HepG2 (cell line): ENCODE measurements around the gene TMEM219. TPM values are rescaled to one million over a fixed set of nuclear protein-coding genes. Genes with fewer than 3 reads are reported as not detected.

Experiments
- ATAC-seq: fragments of 200-7000 bp; cut with Tn5 transposase; 3 replicates; pipeline ENCODE4 v1.9.1; 2020; ENCODE audit warnings: mild to moderate bottlenecking, moderate library complexity
- BruUV-seq: library from RNA; stranded (reverse); fragments of 400-500 nt; replicated peaks from 2 replicates; lab custom pipeline; 2021; lab: Mats Ljungman, UMichigan
- CTCF ChIA-PET: fragments of 300-600 bp; formaldehyde crosslinking; extraction: SDS; loops from one replicate; lab custom pipeline; 2021; ENCODE audit warnings: low total read pairs, inconsistent platforms, low intra/inter-chr PET ratio; lab: Yijun Ruan, JAX
- POLR2A ChIA-PET: fragments of 350-600 bp; sonication (Branson Sonifier 250); formaldehyde crosslinking; loops from one replicate; lab custom pipeline; 2020; ENCODE audit warnings: antibody characterized with exemption, inconsistent platforms; lab: Yijun Ruan, JAX
- DNase-seq: peaks from one replicate; pipeline ENCODE4 v3.0.0-alpha.2; 2015; ENCODE audit warnings: low spot score
- FAIRE-seq: peaks from 3 replicates; lab custom pipeline; 2011; peaks lifted over from hg19 to GRCh38; lab: Jason Lieb, UNC
- H2AFZ ChIP-seq: one replicate; pipeline ENCODE4 v1.6.1; 2011; ENCODE audit warnings: low read length, inconsistent platforms
- H3K27ac ChIP-seq: fragments of 300-600 bp; 3 replicates; pipeline ENCODE4 v1.8.0; 2011; ENCODE audit warnings: mixed run types, mild to moderate bottlenecking, mixed read lengths, low read length, inconsistent platforms; ENCODE audit not compliant: insufficient read depth; ENCODE audit errors: extremely low read length
- H3K27me3 ChIP-seq, 2 experiments: fragments of 200-600 bp in 1 of 2; 2 replicates in 1 of 2; 3 replicates in 1 of 2; pipeline versions ENCODE4 v1.6.0 to v1.8.0; 2011; ENCODE audit warnings: low read length in 2 of 2, mild to moderate bottlenecking in 2 of 2, moderate library complexity in 2 of 2, inconsistent platforms in 1 of 2; ENCODE audit not compliant: insufficient read depth in 2 of 2, control insufficient read depth in 1 of 2
- H3K36me3 ChIP-seq, 2 experiments: fragments of 200-600 bp in 1 of 2; replicated peaks in 1 of 2; 2 replicates in 1 of 2; 3 replicates in 1 of 2; pipeline versions ENCODE4 v1.5.1 to v1.8.0; 2011; ENCODE audit warnings: low read length in 2 of 2, inconsistent platforms in 1 of 2; ENCODE audit not compliant: insufficient read depth in 2 of 2, control insufficient read depth in 1 of 2
- H3K4me1 ChIP-seq: 2 replicates; pipeline ENCODE4 v1.5.1; 2012; ENCODE audit warnings: low read length, inconsistent platforms; ENCODE audit not compliant: insufficient read depth
- H3K4me2 ChIP-seq: 2 replicates; pipeline ENCODE4 v1.6.0; 2011; ENCODE audit warnings: low read depth, low read length, inconsistent platforms
- H3K4me3 ChIP-seq, 3 experiments: fragments of 200-600 bp in 1 of 3; sonication (generic), shearing (Covaris generic) in 1 of 3; replicated peaks in 1 of 3; 2 replicates each; pipeline ENCODE4 v1.5.1; 2011 to 2016; ENCODE audit warnings: low read length in 3 of 3, inconsistent platforms in 2 of 3, low read depth in 2 of 3, mild to moderate bottlenecking in 2 of 3, control low read depth in 1 of 3, mixed read lengths in 1 of 3; ENCODE audit not compliant: insufficient read depth in 1 of 3
- H3K79me2 ChIP-seq: one replicate; pipeline ENCODE4 v1.6.1; 2011; ENCODE audit warnings: low read length, inconsistent platforms; ENCODE audit not compliant: insufficient read depth
- H3K9ac ChIP-seq: 2 replicates; pipeline ENCODE4 v1.6.0; 2011; ENCODE audit warnings: mild to moderate bottlenecking, low read depth, low read length, inconsistent platforms; ENCODE audit not compliant: insufficient read depth
- H3K9me3 ChIP-seq: 2 replicates; pipeline ENCODE4 v1.5.1; 2012; ENCODE audit warnings: mild to moderate bottlenecking, low read length
- H4K20me1 ChIP-seq: 2 replicates; pipeline ENCODE4 v1.6.0; 2011; ENCODE audit warnings: inconsistent platforms, mild to moderate bottlenecking, low read length, moderate library complexity; ENCODE audit not compliant: insufficient read depth
- AGO1 ChIP-seq: fragments of 200-400 bp; formaldehyde crosslinking; IDR thresholded peaks from 2 replicates; pipeline ENCODE4 v1.6.1; 2017; ENCODE audit warnings: mild to moderate bottlenecking, low read depth, low read length, moderate library complexity; ENCODE audit not compliant: poor library complexity, severe bottlenecking
- AKAP8 ChIP-seq: sonication (generic); formaldehyde crosslinking; IDR thresholded peaks from 2 replicates; pipeline ENCODE4 v1.5.1; 2020; ENCODE audit warnings: mild to moderate bottlenecking, missing genetic modification reagents
- KDM2A ChIP-seq: sonication (generic); formaldehyde crosslinking; IDR thresholded peaks from 2 replicates; pipeline ENCODE4 v1.4.0; 2020; ENCODE audit warnings: low read depth, missing genetic modification reagents, borderline replicate concordance
- SAP130 ChIP-seq: IDR thresholded peaks from 2 replicates; pipeline ENCODE4 v1.6.1; 2016; ENCODE audit warnings: low read depth
- TAF15 ChIP-seq: fragments of 200-400 bp; formaldehyde crosslinking; IDR thresholded peaks from one replicate; pipeline ENCODE4 v1.6.1; 2018; ENCODE audit warnings: mild to moderate bottlenecking, low read depth, low read length; ENCODE audit not compliant: poor library complexity, severe bottlenecking
- ZNF510 ChIP-seq: sonication (generic); formaldehyde crosslinking; IDR thresholded peaks from 2 replicates; pipeline ENCODE4 v1.4.0; 2020; ENCODE audit warnings: low read depth, mild to moderate bottlenecking, missing genetic modification reagents
- WGBS: methylation state at CpG from one replicate; pipeline ENCODE4 v1.1.6; 2017; ENCODE audit warnings: low lambda C conversion rate; 5-methylcytosine and 5-hydroxymethylcytosine counted together
- in situ Hi-C: cut with HindIII; loops from 2 replicates; pipeline ENCODE4 v1.10.0; 2017; ENCODE audit warnings: low pct_unique_long_range_greater_than_20kb; ENCODE audit not compliant: extremely low pct_ligation_motif_present
- intact Hi-C: fragments of 100-400 bp; cut with micrococcal nuclease; formaldehyde crosslinking; loops from one replicate; pipeline ENCODE4 v1.10.0; 2022; ENCODE audit not compliant: unreplicated experiment
- polyA plus RNA-seq, 8 experiments: library from polyadenylated mRNA; depleted of rRNA in 3 of 8; stranded (reverse) in 7 of 8; unstranded in 1 of 8; fragments of >200 nt; fragmentation: Illumina TruSeq in 4 of 8; extraction: Trizol in 4 of 8; gene quantifications; 2 replicates each; pipeline versions ENCODE4 v1.2.1 to v1.2.3, GENCODE V29; 2011 to 2016; ENCODE audit warnings: low read depth in 4 of 8, missing spikeins in 1 of 8, mixed read lengths in 1 of 8; ENCODE audit not compliant: insufficient read depth in 1 of 8
- total RNA-seq, 5 experiments: library from RNA; depleted of rRNA; stranded (reverse); fragments of >200 nt; fragmentation: Illumina TruSeq; extraction: Trizol; gene quantifications; 2 replicates each; pipeline ENCODE4 v1.2.3, GENCODE V29; 2016; ENCODE audit warnings: low read depth in 1 of 5

Gene TMEM219
- total and polyA plus RNA-seq, 2 of the 13 experiments (the other 11 are each of a cell fraction or from before 2014, with no cell fraction given) = 105 to 115 TPM

- H4K20me1 ChIP-seq = no peaks in the 10 kb centered on the region
- H3K4me2 ChIP-seq = no peak overlapping the region
- peaks cover 0 to 3% of the 10 kb centered on the region in 2 experiments; a peak in 1 of 5 replicates for H3K36me3 ChIP-seq
- H3K4me1 ChIP-seq = peaks cover 26% of the 10 kb centered on the region
- FAIRE-seq (no peak), ATAC-seq (no peak), DNase-seq (no peak)
- in situ Hi-C loops (loop anchor here (10.0 kb wide), 1 partner anchor 143 kb away; the partner anchor contains the start of gene CDIPT), intact Hi-C loops (no loop called here)
- peaks cover 10 to 27% of the 10 kb centered on the region in 2 experiments; a peak in 4 of 5 replicates for H3K27me3 ChIP-seq
- BruUV-seq = no TSS peak
- no peak overlapping the region for H2AFZ ChIP-seq
- no peaks in the 10 kb centered on the region for H3K79me2 ChIP-seq
- ChIA-PET CTCF (no interaction called here), POLR2A (interaction anchor here (1.1 kb wide), 2 partner anchors 25 to 106 kb away, joined by 3 read pairs; no protein-coding TSS in a partner anchor)
- WGBS = 83% methylated on average over 4 of the region's 11 CpGs
- H3K9ac ChIP-seq = no peak overlapping the region
- no peak overlapping the region for H3K4me3 ChIP-seq
- H3K27ac ChIP-seq = no peak overlapping the region
- TF ChIP-seq AGO1 = peak; percentile 57
- no peak for TF ChIP-seq ZNF510
- 0 out of 2 replicates have a peak, but pooled peaks have one; percentile 28 for TF ChIP-seq KDM2A (CRISPR knock-in tag)
- TF ChIP-seq SAP130 (CRISPR knock-in tag) = no peak
- TF ChIP-seq AKAP8 = peak; percentile 48; the same call in 1 of the 2 replicates
- TF ChIP-seq TAF15 = peak; percentile 32
- TF ChIP-seq, all 625 proteins: peak for 4
- H3K9me3 ChIP-seq = no peaks in the 10 kb centered on the region
These were observed 45.6 kb downstream of the TMEM219 start for GRCh38 chr16:30007378-30007895.
